GM19468 (cell line): Measurements from ENCODE around the gene TUBA1B.
"Not testable (repeated sequence)": the region's sequence is repeated elsewhere in the genome, so short reads cannot be mapped to it uniquely, and the experiment has no call there.

ENCODE experiments used
- ATAC-seq: cut with Tn5 transposase; IDR thresholded peaks from one replicate; pipeline ENCODE4 v1.9.1; 2021; ENCODE audit warnings: mild to moderate bottlenecking, moderate library complexity, moderate number of reproducible peaks; ENCODE audit not compliant: unreplicated experiment; ENCODE audit errors: extremely low read depth

The TUBA1B gene

GRCh38 chr12:49131051-49131893 is at the start of gene TUBA1B:
Gene TUBA1B, minus strand, starts transcription at chr12:49131395. Its CDS starts 95 bp downstream, at chr12:49131300.
- peak; percentile 62 for ATAC-seq

- ATAC-seq: no peak
Observed at GRCh38 chr12:49174218-49174617, 43.0 kb upstream of the TUBA1B start.

- ATAC-seq: no peak
Observed at GRCh38 chr12:49170924-49171323, 39.7 kb upstream of the TUBA1B start.

- ATAC-seq: no peak
Observed at GRCh38 chr12:49165114-49165513, 33.9 kb upstream of the TUBA1B start.

- not testable (repeated sequence) for ATAC-seq
Observed at GRCh38 chr12:49161901-49162300, 30.7 kb upstream of the TUBA1B start.

- ATAC-seq: no peak
Observed at GRCh38 chr12:49161092-49161795, 30.0 kb upstream of the TUBA1B start.

- no peak for ATAC-seq
Observed at GRCh38 chr12:49160399-49160798, 29.2 kb upstream of the TUBA1B start.

- no peak for ATAC-seq
Observed at GRCh38 chr12:49154221-49154620, 23.0 kb upstream of the TUBA1B start.

GRCh38 chr12:49147384-49147783 is 16.2 kb upstream of the TUBA1B start:
- no peak for ATAC-seq

GRCh38 chr12:49146406-49146805 is 15.2 kb upstream of the TUBA1B start:
- no peak for ATAC-seq

- ATAC-seq: no peak
Observed at GRCh38 chr12:49144384-49144783, 13.2 kb upstream of the TUBA1B start.

- no peak for ATAC-seq
Observed at GRCh38 chr12:49138999-49139398, 7.8 kb upstream of the TUBA1B start.

- ATAC-seq: no peak
Observed at GRCh38 chr12:49138587-49138986, 7.4 kb upstream of the TUBA1B start.

- no peak for ATAC-seq
Observed at GRCh38 chr12:49137476-49137875, 6.3 kb upstream of the TUBA1B start.

- ATAC-seq: not testable (repeated sequence)
Observed at GRCh38 chr12:49136997-49137396, 5.8 kb upstream of the TUBA1B start.

- ATAC-seq: no peak
Observed at GRCh38 chr12:49133590-49133989, 2.4 kb upstream of the TUBA1B start.

- no peak for ATAC-seq
Observed at GRCh38 chr12:49133014-49133413, 1.8 kb upstream of the TUBA1B start.

- no peak for ATAC-seq
Observed at GRCh38 chr12:49131894-49132461, 783 bp upstream of the TUBA1B start.

GRCh38 chr12:49130151-49131050 is 794 bp downstream of the TUBA1B start:
- peak; percentile 30 for ATAC-seq
